K562 (cell line): Measurements from ENCODE around the gene SDC3. TPM values are rescaled to one million over a fixed set of nuclear protein-coding genes. Genes with fewer than 3 reads are reported as not detected.
A peak's percentile ranks its signal among the peaks of the same experiment; 100 is the strongest.

Experiments
- ATAC-seq: fragments of 200-7000 bp; cut with Tn5 transposase; 3 replicates; pipeline ENCODE4 v1.9.1; 2020; ENCODE audit warnings: moderate library complexity
- BruUV-seq: library from RNA; stranded (reverse); fragments of 400-500 nt; replicated peaks from 2 replicates; lab custom pipeline; 2021; lab: Mats Ljungman, UMichigan
- CTCF ChIA-PET: fragments of 300-600 bp; formaldehyde crosslinking; extraction: SDS; loops from one replicate; lab custom pipeline; 2021; ENCODE audit warnings: low intra/inter-chr PET ratio; lab: Yijun Ruan, JAX
- POLR2A ChIA-PET: fragments of 300-600, 350-650 bp; sonication (Branson Sonifier 250); formaldehyde crosslinking; extraction: SDS; loops from one replicate; lab custom pipeline; 2021; ENCODE audit warnings: antibody characterized with exemption, inconsistent platforms; lab: Yijun Ruan, JAX
- DNase-seq, 4 experiments: peaks; one replicate each; pipeline versions ENCODE4 v3.0.0 to v3.0.0-alpha.2; 2011 to 2018; ENCODE audit warnings: low spot score in 3 of 4, mixed read lengths in 3 of 4; ENCODE audit errors: extremely low read depth in 1 of 4
- FAIRE-seq: peaks from 2 replicates; lab custom pipeline; 2011; peaks lifted over from hg19 to GRCh38; lab: Jason Lieb, UNC
- H2AFZ ChIP-seq: 2 replicates; pipeline ENCODE4 v1.6.0; 2011; ENCODE audit warnings: low read depth, low read length, control low read depth, inconsistent platforms
- H3K27ac ChIP-seq: fragments of 200-600 bp; 3 replicates; pipeline ENCODE4 v1.8.0; 2011; ENCODE audit warnings: low read depth, mild to moderate bottlenecking, control low read depth, inconsistent platforms, low read length, moderate library complexity, mixed read lengths; ENCODE audit errors: extremely low read depth
- H3K27me3 ChIP-seq, 2 experiments: fragments of 300-600 bp in 1 of 2; 2 replicates in 1 of 2; 3 replicates in 1 of 2; pipeline versions ENCODE4 v1.6.0 to v1.8.0; 2011; ENCODE audit warnings: inconsistent platforms in 2 of 2, low read length in 2 of 2, mild to moderate bottlenecking in 1 of 2, mixed read lengths in 1 of 2, moderate library complexity in 1 of 2; ENCODE audit not compliant: control insufficient read depth in 2 of 2, insufficient read depth in 2 of 2
- H3K36me3 ChIP-seq: fragments of 300-600 bp; 3 replicates; pipeline ENCODE4 v1.8.0; 2011; ENCODE audit warnings: mild to moderate bottlenecking, low read length, inconsistent platforms; ENCODE audit not compliant: control insufficient read depth, insufficient read depth
- H3K4me1 ChIP-seq, 2 experiments: fragments of 200-600 bp in 1 of 2; replicated peaks in 1 of 2; 2 replicates in 1 of 2; 3 replicates in 1 of 2; pipeline versions ENCODE4 v1.5.1 to v1.8.0; 2011; ENCODE audit warnings: inconsistent platforms in 2 of 2, low read length in 2 of 2, mild to moderate bottlenecking in 1 of 2, mixed read lengths in 1 of 2, moderate library complexity in 1 of 2; ENCODE audit not compliant: control insufficient read depth in 2 of 2, insufficient read depth in 2 of 2
- H3K4me2 ChIP-seq: 2 replicates; pipeline ENCODE4 v1.6.1; 2011; ENCODE audit warnings: low read length, control low read depth, inconsistent platforms, mixed read lengths; ENCODE audit not compliant: insufficient read depth
- H3K4me3 ChIP-seq: fragments of 200-600 bp; sonication (generic), shearing (Covaris generic); 2 replicates; pipeline ENCODE4 v1.5.1; 2016; ENCODE audit warnings: control low read depth, inconsistent platforms
- H3K79me2 ChIP-seq: fragments of 200-600 bp; 3 replicates; pipeline ENCODE4 v1.8.0; 2011; ENCODE audit warnings: low read length, inconsistent platforms; ENCODE audit not compliant: control insufficient read depth, insufficient read depth
- H3K9ac ChIP-seq, 2 experiments: 2 replicates each; pipeline versions ENCODE4 v1.6.0 to v1.6.1; 2011; ENCODE audit warnings: low read depth in 2 of 2, low read length in 2 of 2, control low read depth in 1 of 2, inconsistent platforms in 1 of 2, mild to moderate bottlenecking in 1 of 2, mixed read lengths in 1 of 2; ENCODE audit not compliant: insufficient read depth in 1 of 2
- H3K9me1 ChIP-seq: one replicate; pipeline ENCODE4 v1.6.0; 2011; ENCODE audit warnings: inconsistent platforms, mild to moderate bottlenecking, low read length, moderate library complexity; ENCODE audit not compliant: control insufficient read depth, insufficient read depth
- H3K9me3 ChIP-seq: replicated peaks from 2 replicates; pipeline ENCODE4 v1.5.1; 2011; ENCODE audit warnings: low read depth, low read length, inconsistent platforms; ENCODE audit not compliant: control insufficient read depth, insufficient read depth
- H4K20me1 ChIP-seq: replicated peaks from 2 replicates; pipeline ENCODE4 v1.6.1; 2011; ENCODE audit warnings: low read length, inconsistent platforms, mixed read lengths; ENCODE audit not compliant: control insufficient read depth, insufficient read depth
- ADNP ChIP-seq: fragments of 200-800 bp; sonication (Bioruptor generic); IDR thresholded peaks from 2 replicates; pipeline ENCODE4 v1.6.1; 2016; ENCODE audit warnings: missing genetic modification characterization, missing compliant biosample characterization
- ATF6 ChIP-seq: sonication (generic); formaldehyde crosslinking; IDR thresholded peaks from 2 replicates; pipeline ENCODE4 v1.4.0; 2020; ENCODE audit warnings: mild to moderate bottlenecking, missing genetic modification reagents
- BDP1 ChIP-seq: IDR thresholded peaks from 3 replicates; pipeline ENCODE4 v1.6.1; 2011; ENCODE audit not compliant: insufficient read length, insufficient read depth
- E2F1 ChIP-seq: sonication (generic); formaldehyde crosslinking; IDR thresholded peaks from 2 replicates; pipeline ENCODE4 v1.8.1; 2023; ENCODE audit warnings: mild to moderate bottlenecking, missing genetic modification reagents, moderate library complexity
- FOXJ2 ChIP-seq: fragments of 200-800 bp; sonication (Bioruptor generic); IDR thresholded peaks from 2 replicates; pipeline ENCODE4 v1.6.1; 2016; ENCODE audit warnings: missing genetic modification characterization, missing compliant biosample characterization
- ILF3 ChIP-seq: fragments of 450-650 bp; IDR thresholded peaks from 2 replicates; pipeline ENCODE4 v1.6.1; 2018; ENCODE audit warnings: antibody characterized with exemption, mild to moderate bottlenecking, moderate library complexity, borderline replicate concordance
- NCOA1 ChIP-seq: fragments of 450-650 bp; IDR thresholded peaks from 2 replicates; pipeline ENCODE4 v1.6.1; 2016; ENCODE audit warnings: low read depth
- NFE2L1 ChIP-seq: fragments of 450-650 bp; IDR thresholded peaks from 2 replicates; pipeline ENCODE4 v1.6.1; 2016; ENCODE audit warnings: missing genetic modification characterization, low read depth, mild to moderate bottlenecking, missing compliant biosample characterization, moderate library complexity, borderline replicate concordance
- NR4A1 ChIP-seq, 2 experiments: fragments of 250-450 bp in 1 of 2; fragments of 450-650 bp in 1 of 2; sonication (Bioruptor Pico) in 1 of 2; IDR thresholded peaks; 2 replicates each; pipeline versions ENCODE4 v1.4.0 to v1.6.1; 2016 to 2020; ENCODE audit warnings: mild to moderate bottlenecking in 2 of 2, missing compliant biosample characterization in 1 of 2, missing genetic modification characterization in 1 of 2, moderate library complexity in 1 of 2
- SFPQ ChIP-seq: fragments of 200-400 bp; formaldehyde crosslinking; IDR thresholded peaks from 2 replicates; pipeline ENCODE4 v1.6.1; 2017; ENCODE audit warnings: mild to moderate bottlenecking, low read depth, low read length, moderate library complexity
- TCFL5 ChIP-seq: fragments of 250-450 bp; sonication (Bioruptor Pico); conservative IDR thresholded peaks from 2 replicates; pipeline ENCODE4 v1.6.1; 2021; ENCODE audit warnings: mild to moderate bottlenecking, moderate library complexity, matching md5 sums
- ZBTB26 ChIP-seq: fragments of 450-650 bp; formaldehyde crosslinking; IDR thresholded peaks from 2 replicates; pipeline ENCODE4 v1.4.0; 2022; ENCODE audit warnings: missing genetic modification characterization
- ZFP1 ChIP-seq: fragments of 450-650 bp; formaldehyde crosslinking; IDR thresholded peaks from 2 replicates; pipeline ENCODE4 v1.4.0; 2020; ENCODE audit warnings: mild to moderate bottlenecking, mixed read lengths
- ZKSCAN3 ChIP-seq: fragments of 250-450 bp; sonication (Bioruptor Pico); IDR thresholded peaks from 2 replicates; pipeline ENCODE4 v1.4.0; 2020
- ZNF695 ChIP-seq: fragments of 450-650 bp; formaldehyde crosslinking; IDR thresholded peaks from 2 replicates; pipeline ENCODE4 v1.4.0; 2020; ENCODE audit warnings: mild to moderate bottlenecking, moderate library complexity
- WGBS: fragments of 100-300 bp; shearing (Covaris generic); methylation state at CpG from one replicate; pipeline ENCODE4 v1.1.6; 2016; ENCODE audit warnings: low coverage, mixed read lengths; ENCODE audit not compliant: insufficient coverage; ENCODE audit errors: missing lambda C conversion rate; 5-methylcytosine and 5-hydroxymethylcytosine counted together
- in situ Hi-C: fragments of 300-500 bp; cut with MboI; formaldehyde crosslinking; loops from 4 replicates; pipeline ENCODE4 v1.15.0; 2018; ENCODE audit warnings: inconsistent platforms, mixed read lengths
- intact Hi-C: fragments of 100-400 bp; cut with micrococcal nuclease; formaldehyde crosslinking; loops from 2 replicates; pipeline ENCODE4 v1.14.2; 2022
- polyA plus RNA-seq, 8 experiments: library from polyadenylated mRNA; depleted of rRNA in 4 of 8; stranded (reverse) in 5 of 8; unstranded in 3 of 8; fragments of >200 nt; fragmentation: Nextera tagmentation in 2 of 8; fragmentation: Illumina TruSeq in 1 of 8; extraction: Ambion mirVana in 2 of 8; extraction: Trizol in 1 of 8; gene quantifications; 2 replicates each; pipeline versions ENCODE4 v1.2.1 to v1.2.3, GENCODE V29; 2011 to 2014; ENCODE audit warnings: inconsistent platforms in 1 of 8, missing spikeins in 1 of 8
- total RNA-seq, 7 experiments: library from RNA; depleted of rRNA in 6 of 7; stranded (reverse); fragments of >200 nt in 6 of 7; fragmentation: Illumina TruSeq in 2 of 7; extraction: Trizol in 2 of 7; gene quantifications; 2 replicates each; pipeline versions ENCODE4 v1.2.1 to v1.2.3, GENCODE V29; 2011 to 2021; ENCODE audit warnings: low replicate concordance in 1 of 7

Gene SDC3
- total and polyA plus RNA-seq, 9 of the 15 experiments (the other 6 are each of a cell fraction or from before 2014, with no cell fraction given) = 0.38 to 44.1 (median 12.1) TPM

- no peak for FAIRE-seq
- intact Hi-C loops (no loop called here), in situ Hi-C loops (no loop called here)
- H3K4me1 ChIP-seq = peaks cover 9 to 18% of the 10 kb centered on the region in 2 experiments; a peak in 4 of 5 replicates
- H3K9ac ChIP-seq = no peak overlapping the region
- ChIA-PET POLR2A (interaction anchor here (0.6 to 2.1 kb wide), 16 partner anchors 9 to 655 kb away, joined by 3 to 13 read pairs (median 3); no protein-coding TSS in a partner anchor), CTCF (no interaction called here)
- H3K4me3 ChIP-seq = no peak overlapping the region
- no peaks in the 10 kb centered on the region for H3K9me1 ChIP-seq
- no peak overlapping the region for H2AFZ ChIP-seq
- no peak overlapping the region for H3K27ac ChIP-seq
- 4% methylated on average over 12 of the region's 12 CpGs for WGBS
- no peaks in the 10 kb centered on the region; the same call in 1 of the 2 replicates for H4K20me1 ChIP-seq
- H3K27me3 ChIP-seq = no peaks in the 10 kb centered on the region; a peak in 2 of 5 replicates
- no peak overlapping the region for H3K4me2 ChIP-seq
- BruUV-seq = no TSS peak
- no peaks in the 10 kb centered on the region for H3K36me3 ChIP-seq
- no peak for DNase-seq
- H3K79me2 ChIP-seq = no peaks in the 10 kb centered on the region
- no peak for ATAC-seq
- H3K9me3 ChIP-seq = peaks cover 3% of the 10 kb centered on the region; the same call in 1 of the 2 replicates
- no peak for TF ChIP-seq BDP1
- TF ChIP-seq ZFP1 (CRISPR knock-in tag) = no peak
- TF ChIP-seq NR4A1 (CRISPR knock-in tag; IDR thresholded peaks at IDR 0.05) = 0 out of 2 replicates have a peak, but pooled peaks have one; percentile 61
- TF ChIP-seq NR4A1 (tag; IDR thresholded peaks at IDR 0.05) = no peak
- no peak for TF ChIP-seq ATF6 (CRISPR knock-in tag)
- TF ChIP-seq NCOA1 = no peak
- no peak for TF ChIP-seq ILF3
- TF ChIP-seq FOXJ2 (tag) = no peak
- no peak for TF ChIP-seq ADNP (tag)
- TF ChIP-seq TCFL5 = no peak
- no peak for TF ChIP-seq SFPQ
- TF ChIP-seq ZKSCAN3 (CRISPR knock-in tag) = no peak
- no peak for TF ChIP-seq ZNF695 (CRISPR knock-in tag)
- TF ChIP-seq ZBTB26 = no peak
- TF ChIP-seq E2F1 (CRISPR knock-in tag) = 0 out of 2 replicates have a peak, but pooled peaks have one; percentile 1
- TF ChIP-seq NFE2L1 (tag) = no peak
These were observed 83.7 kb downstream of the SDC3 start for GRCh38 chr1:30824736-30825429.
